ENCODE results near the gene SIX3.

The SIX3 gene

GRCh38 chr2:44936715-44937687 is 4.5 kb upstream of the SIX3 start:
- Mint-ChIP-seq H3K9me3 (no peaks in the 10 kb centered on the region), H3K4me3 (peak overlapping the region; percentile 23), H3K36me3 (no peaks in the 10 kb centered on the region), H3K27ac (no peak overlapping the region), H3K4me1 (peaks cover 29% of the 10 kb centered on the region)
- DNase-seq (ENCODE audit: low spot score in 2 of 2) (no peak), ATAC-seq (no peak)

DNA sequence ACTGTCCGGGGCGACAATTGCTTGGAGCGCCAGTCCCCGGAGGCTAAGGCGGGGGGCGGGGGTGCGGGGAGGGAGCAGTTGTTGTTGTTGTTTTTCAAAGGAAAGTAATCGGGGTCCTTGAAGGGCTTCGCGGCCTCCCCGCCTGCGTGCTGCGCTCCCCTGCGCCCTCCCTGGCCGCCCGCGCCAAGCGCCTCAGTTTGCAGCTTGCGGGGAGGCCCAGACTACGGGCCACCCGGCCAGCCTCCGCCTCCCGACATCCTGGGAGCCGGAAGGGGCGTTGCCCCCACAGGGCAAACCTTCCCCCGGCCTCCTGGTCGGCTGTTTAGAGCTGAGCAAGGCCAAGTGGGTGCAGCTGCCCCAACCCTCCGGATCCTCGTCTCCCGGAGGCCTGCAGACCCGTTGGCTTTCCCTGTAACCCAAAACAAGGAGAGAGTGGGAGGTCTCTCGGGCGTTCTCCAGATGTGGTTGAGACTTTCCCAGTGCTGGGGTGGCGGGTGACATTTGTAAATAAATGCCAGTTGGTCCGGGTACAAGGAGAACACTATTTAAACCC is 3.7 kb upstream of the SIX3 start:
- H3K4me3 Mint-ChIP-seq = peak overlapping the region; percentile 23
- ATAC-seq = peak; percentile 29
- no peak overlapping the region for H3K27ac Mint-ChIP-seq
- H3K36me3 Mint-ChIP-seq = no peaks in the 10 kb centered on the region
- H3K9me3 Mint-ChIP-seq = no peaks in the 10 kb centered on the region
- DNase-seq (ENCODE audit: low spot score in 2 of 2) = no peak
- H3K4me1 Mint-ChIP-seq = peaks cover 29% of the 10 kb centered on the region

DNA sequence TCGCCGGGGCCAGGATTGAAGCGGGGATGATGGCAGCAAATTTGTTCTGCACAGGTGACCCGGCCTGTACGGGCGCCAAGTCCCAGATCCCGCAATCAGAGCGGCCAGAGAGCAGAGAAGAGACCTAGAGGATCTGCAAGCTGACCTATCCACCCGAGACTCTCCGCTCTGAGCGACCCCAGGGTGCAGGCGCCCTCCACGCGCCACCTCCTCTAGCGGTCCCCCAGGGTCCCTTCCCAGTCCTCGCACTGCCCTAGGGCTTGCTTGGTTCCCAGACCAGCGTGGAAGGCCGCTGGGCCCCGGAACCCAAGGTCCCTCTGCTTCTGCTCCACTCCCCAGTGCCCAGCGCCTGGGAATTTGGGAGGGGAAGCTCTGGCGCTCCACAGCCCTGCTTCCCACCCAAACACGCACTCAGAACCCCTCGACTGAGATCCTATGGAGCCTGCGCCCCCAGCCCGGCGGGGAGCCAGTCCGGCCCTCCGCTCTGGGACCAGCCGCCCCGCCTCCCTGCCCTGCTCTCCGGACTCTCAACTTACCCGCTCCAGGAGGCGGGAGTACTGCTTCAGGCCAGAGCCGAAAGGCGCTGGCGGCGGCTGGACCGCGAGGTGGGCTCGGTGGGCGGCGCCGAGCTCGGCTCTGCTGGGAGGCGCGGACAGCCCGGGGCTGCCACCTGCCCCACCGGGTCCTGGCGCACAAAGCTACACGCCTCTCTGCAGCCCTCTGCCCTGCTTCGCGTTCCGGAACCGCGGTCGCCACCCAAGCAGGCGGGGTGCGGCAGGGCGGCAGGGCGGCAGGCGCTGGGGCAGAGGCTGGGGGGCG is 3.0 kb upstream of the SIX3 start:
- Mint-ChIP-seq H3K9me3 (no peaks in the 10 kb centered on the region), H3K27ac (no peak overlapping the region), H3K4me1 (peaks cover 29% of the 10 kb centered on the region), H3K36me3 (no peaks in the 10 kb centered on the region), H3K4me3 (peak overlapping the region; percentile 23)
- ATAC-seq = no peak
- DNase-seq (ENCODE audit: low spot score in 2 of 2) = no peak

DNA sequence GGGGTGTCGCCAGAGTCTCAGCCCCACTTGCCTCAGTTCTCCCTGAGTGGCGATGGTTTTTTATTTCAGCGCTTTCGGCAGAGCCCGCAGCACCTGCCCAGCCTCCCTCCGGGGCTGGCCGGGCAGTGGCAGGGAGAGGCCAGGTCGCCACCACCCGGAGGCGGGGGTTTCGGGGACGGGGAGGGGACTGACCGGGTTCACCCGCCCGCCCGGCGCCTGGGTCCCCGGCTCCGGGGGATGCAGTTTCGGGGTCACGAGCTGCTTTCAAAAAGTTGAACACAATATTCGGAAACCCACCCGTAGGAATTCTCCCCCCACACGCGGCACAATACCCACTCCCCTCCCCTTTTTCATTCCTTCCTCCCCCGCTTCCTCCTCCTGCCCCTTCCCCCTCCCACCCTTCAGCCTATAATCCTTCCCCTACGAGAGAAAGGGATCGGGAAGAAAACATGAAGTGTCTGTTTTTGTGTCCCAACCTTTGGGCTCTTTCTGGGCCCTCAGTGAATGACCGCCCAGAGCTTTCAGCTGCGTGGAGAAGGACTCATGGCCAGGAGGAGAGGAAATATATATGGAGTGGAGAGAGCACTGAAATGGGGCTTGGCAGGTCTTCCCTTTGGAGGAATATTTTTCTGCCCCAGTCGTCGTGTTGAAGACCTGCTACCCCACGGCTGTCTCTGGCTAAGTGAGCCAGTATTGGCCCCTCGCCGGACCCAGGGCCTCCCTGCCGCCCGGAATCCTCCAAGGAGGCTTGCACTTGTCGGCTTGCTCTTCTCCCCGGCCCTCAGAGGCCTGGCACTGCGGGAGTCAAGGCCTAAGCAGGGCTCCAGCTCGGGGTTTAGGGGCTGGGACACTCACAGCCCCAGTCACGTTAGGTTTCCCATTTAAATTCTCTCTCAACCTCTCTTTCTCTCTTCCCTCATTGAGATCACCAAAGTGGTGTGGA is 2.1 kb upstream of the SIX3 start:
- Mint-ChIP-seq H3K9me3 (no peaks in the 10 kb centered on the region), H3K36me3 (no peaks in the 10 kb centered on the region), H3K4me1 (peaks cover 35% of the 10 kb centered on the region), H3K27ac (no peak overlapping the region), H3K4me3 (no peak overlapping the region)
- ATAC-seq = no peak
- no peak for DNase-seq (ENCODE audit: low spot score in 2 of 2)

DNA sequence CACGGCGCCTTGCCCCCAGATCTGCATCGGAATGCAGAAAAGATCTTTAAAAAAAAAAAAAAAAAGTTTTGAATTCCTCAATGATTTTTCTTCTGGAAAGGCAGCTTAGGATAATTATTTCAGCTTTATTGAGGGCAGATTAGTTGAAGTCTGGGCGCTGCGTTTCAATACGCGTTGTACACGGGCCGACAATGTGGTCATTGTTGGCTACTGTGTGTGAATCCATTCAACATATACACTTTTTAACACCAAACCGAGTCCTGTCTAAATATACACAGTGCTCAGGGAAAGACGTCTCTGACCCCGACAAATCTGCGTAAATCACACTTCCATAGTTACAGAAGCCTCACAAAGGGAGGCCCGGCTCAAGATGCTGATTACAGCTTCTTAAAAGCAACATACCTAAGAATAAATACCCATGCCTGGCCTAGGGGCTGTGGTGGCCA is 1.4 kb upstream of the SIX3 start:
- no peak for ATAC-seq
- DNase-seq (ENCODE audit: low spot score in 2 of 2) = no peak
- no peaks in the 10 kb centered on the region for H3K36me3 Mint-ChIP-seq
- peaks cover 40% of the 10 kb centered on the region for H3K4me1 Mint-ChIP-seq
- H3K27ac Mint-ChIP-seq = no peak overlapping the region
- H3K4me3 Mint-ChIP-seq = no peak overlapping the region
- H3K9me3 Mint-ChIP-seq = no peaks in the 10 kb centered on the region

DNA sequence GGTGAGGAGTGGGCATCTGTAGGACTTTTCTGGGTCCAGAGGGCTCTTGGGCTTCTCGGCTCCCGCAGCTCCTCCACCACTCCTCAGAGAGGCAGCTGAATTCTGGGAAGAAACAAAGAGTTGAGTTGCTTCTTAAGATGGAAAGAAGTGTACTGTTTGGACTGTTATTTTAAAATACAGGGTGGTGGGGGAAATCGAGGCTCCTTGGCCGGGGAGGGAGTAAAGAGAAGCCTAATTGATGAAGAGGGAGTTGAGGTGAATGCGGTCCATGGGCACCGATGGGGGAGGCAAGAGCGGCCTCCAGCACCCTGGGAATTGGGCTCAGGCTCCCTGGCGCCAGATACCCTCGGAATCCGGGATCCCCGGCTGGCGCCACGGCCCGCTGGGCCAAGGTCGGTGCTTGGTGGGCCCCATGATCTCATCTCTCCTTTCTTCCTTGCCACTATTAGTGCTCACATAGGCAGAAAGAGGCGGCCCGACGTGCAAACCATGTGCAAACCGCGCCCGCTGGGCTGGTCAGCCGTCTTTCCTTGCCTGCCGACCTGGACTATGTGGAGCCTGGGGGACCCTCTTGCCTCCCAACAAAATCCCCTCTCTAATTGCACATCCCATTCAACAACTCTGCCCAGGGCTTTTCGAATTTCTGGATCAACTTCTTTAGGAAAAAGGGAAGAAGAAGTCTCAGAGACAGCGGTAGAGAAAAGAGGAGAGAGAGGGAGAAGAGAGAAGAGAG is 604 bp upstream of the SIX3 start:
- Mint-ChIP-seq H3K4me3 (peak overlapping the region; percentile 68), H3K27ac (no peak overlapping the region), H3K36me3 (no peaks in the 10 kb centered on the region), H3K4me1 (peaks cover 40% of the 10 kb centered on the region), H3K9me3 (no peaks in the 10 kb centered on the region)
- DNase-seq (ENCODE audit: low spot score in 2 of 2) (no peak), ATAC-seq (no peak)

GRCh38 chr2:44942304-44943030 is 965 bp downstream of the SIX3 start:
- Mint-ChIP-seq H3K4me3 (peak overlapping the region; percentile 68), H3K9me3 (no peaks in the 10 kb centered on the region), H3K27ac (peak overlapping the region; percentile 3), H3K4me1 (peaks cover 34% of the 10 kb centered on the region), H3K36me3 (no peaks in the 10 kb centered on the region)
- no peak for DNase-seq (ENCODE audit: low spot score in 2 of 2)
- ATAC-seq = no peak

DNA sequence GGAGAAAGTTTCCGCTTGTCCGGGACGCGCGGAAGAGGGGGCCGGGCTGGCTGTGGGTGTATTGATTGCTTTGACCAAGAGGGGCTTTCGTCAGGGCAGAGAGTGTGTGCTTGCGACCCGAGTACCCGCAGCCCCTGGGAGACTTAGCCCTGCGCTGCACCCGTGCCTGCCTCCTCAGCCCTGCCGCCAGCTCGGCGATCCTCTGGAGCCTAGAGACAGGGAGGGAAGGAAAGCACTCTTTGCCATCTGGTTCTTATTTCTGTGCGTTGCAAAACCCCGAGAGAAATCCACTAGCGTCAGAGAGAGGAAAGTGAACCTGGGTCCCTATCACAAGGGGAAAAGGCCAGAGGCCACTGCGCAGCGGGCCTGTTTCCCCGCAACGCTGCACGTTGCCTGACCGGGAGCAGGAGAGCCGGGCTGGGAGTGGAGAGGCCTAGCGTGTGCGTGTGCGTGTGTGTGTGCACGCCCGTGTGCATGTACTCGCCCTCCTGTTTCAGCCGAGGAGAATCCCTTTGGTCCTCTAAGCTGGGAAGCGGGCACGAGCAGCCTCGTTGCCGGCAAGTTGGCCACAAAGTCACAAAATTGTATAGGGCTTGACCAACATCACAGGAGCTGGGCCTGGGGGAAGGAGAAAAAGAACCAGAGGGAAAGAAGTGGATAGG is 1.7 kb downstream of the SIX3 start:
- peaks cover 34% of the 10 kb centered on the region for H3K4me1 Mint-ChIP-seq
- no peaks in the 10 kb centered on the region for H3K36me3 Mint-ChIP-seq
- no peak overlapping the region for H3K27ac Mint-ChIP-seq
- ATAC-seq (no peak), DNase-seq (ENCODE audit: low spot score in 2 of 2) (no peak)
- peak overlapping the region; percentile 68 for H3K4me3 Mint-ChIP-seq
- H3K9me3 Mint-ChIP-seq = no peaks in the 10 kb centered on the region

DNA sequence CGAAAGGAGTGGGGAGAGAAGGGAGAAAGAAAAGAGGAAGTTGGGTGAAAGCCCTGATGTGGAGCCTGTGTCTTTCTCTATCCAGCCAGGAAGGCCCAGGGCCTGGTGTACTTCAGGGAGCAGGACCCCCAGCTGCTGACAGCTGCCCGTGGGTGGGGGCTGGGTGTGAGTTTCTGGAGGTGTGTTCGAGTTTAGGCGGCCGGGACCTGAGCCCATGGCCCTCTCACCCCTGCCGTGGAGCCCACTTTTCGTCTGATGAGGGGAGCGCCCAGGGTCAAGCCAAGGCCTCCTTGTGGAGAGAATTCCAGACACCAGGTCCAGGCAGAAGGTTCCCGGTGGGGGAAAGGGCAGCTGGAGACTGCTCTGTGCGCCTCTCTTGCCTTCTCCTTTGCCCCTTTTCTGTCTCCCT is 2.2 kb downstream of the SIX3 start:
- Mint-ChIP-seq H3K4me3 (peak overlapping the region; percentile 68), H3K9me3 (no peaks in the 10 kb centered on the region), H3K4me1 (peaks cover 34% of the 10 kb centered on the region), H3K36me3 (no peaks in the 10 kb centered on the region), H3K27ac (no peak overlapping the region)
- ATAC-seq (no peak), DNase-seq (ENCODE audit: low spot score in 2 of 2) (no peak)

GRCh38 chr2:44944102-44944951 is 2.8 kb downstream of the SIX3 start:
- Mint-ChIP-seq H3K4me1 (peaks cover 34% of the 10 kb centered on the region), H3K27ac (no peak overlapping the region), H3K4me3 (peak overlapping the region; percentile 68), H3K36me3 (no peaks in the 10 kb centered on the region), H3K9me3 (no peaks in the 10 kb centered on the region)
- ATAC-seq (no peak), DNase-seq (ENCODE audit: low spot score in 2 of 2) (no peak)

- peaks cover 37% of the 10 kb centered on the region for H3K4me1 Mint-ChIP-seq
- DNase-seq (ENCODE audit: low spot score in 2 of 2) = no peak
- H3K4me3 Mint-ChIP-seq = peak overlapping the region; percentile 13
- H3K27ac Mint-ChIP-seq = no peak overlapping the region
- ATAC-seq = no peak
- no peaks in the 10 kb centered on the region for H3K36me3 Mint-ChIP-seq
- no peaks in the 10 kb centered on the region for H3K9me3 Mint-ChIP-seq
Observed at GRCh38 chr2:44944952-44945612, 3.6 kb downstream of the SIX3 start.

All from stimulated activated effector memory CD8-positive, alpha-beta T cell treated with anti-CD3 and anti-CD28 coated beads, Interleukin-12 subunit alpha, Interleukin-12 subunit beta, amount 100 ng/mL, for 72 hours (primary cell).